ENCODE measurements around the gene RPS19BP1. TPM values are rescaled to one million over a fixed set of nuclear protein-coding genes. Genes with fewer than 3 reads are reported as not detected.

RPS19BP1 gene
- total RNA-seq, 1 experiment from 2014 or later, result 177 TPM

DNA sequence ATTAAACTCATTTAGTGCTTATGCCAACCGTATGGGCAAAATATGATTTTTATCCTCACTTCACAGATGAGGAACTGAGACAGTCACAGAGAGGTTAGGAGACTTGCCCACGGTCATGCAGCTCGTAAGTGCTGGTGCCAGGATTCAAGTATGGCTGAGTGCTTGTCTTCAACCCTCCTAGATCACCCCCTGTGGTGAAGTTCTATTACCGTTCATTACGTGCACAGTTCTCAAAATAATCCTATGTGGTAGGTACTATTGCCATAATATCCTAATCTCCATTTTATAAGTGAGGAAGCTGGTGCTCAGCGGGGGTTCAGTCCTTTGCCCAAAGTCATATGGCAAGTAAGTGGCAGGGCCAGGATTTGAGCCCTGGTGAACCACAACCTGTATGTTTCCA is 28.9 kb downstream of the RPS19BP1 start:
- H3K9me3 ChIP-seq (replicated peaks), result no peaks in the 10 kb centered on the region
- DNase-seq (ENCODE audit: low read depth in 1 of 2, low spot score in 2 of 2), result no peak
- no peak overlapping the region for H3K27ac ChIP-seq
- peaks cover 14% of the 10 kb centered on the region for H3K4me1 ChIP-seq (replicated peaks)
- no peaks in the 10 kb centered on the region for H3K27me3 ChIP-seq (replicated peaks)
- peaks cover 56% of the 10 kb centered on the region for H3K36me3 ChIP-seq
- H3K4me3 ChIP-seq, result peak overlapping the region; percentile 84

DNA sequence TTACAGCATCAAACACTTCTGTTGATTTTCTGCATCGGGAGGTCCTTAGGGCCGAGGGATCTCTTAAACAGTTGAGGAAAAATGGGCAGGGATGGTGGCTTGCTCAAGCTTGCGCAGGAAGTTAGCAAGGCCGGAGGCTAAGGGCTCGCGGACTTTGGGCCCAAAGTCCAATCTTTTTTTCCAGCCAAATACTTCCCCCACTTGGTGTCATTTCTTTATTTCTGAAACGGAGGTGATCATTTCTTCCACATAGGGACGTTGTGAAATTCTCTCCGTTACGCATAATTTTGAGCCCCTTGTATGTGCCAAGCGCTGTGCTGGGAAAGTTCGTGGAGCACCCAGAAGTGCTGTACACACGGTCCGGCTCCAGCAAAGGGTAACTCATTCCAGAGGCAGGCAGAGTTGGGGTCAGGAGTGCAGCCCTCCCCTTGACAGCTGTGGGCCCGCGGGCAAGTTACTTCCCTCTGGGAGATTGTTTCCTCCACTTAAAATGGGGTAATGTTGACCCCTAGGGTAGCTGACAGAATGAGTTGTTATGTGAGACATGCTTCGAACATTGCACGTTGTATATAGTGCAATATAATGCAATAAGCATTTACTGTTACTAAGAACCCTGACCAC is 29.6 kb downstream of the RPS19BP1 start:
- no peaks in the 10 kb centered on the region for H3K9me3 ChIP-seq (replicated peaks)
- peak overlapping the region; percentile 24 for H3K27ac ChIP-seq
- H3K4me1 ChIP-seq (replicated peaks), result peaks cover 14% of the 10 kb centered on the region
- peaks cover 49% of the 10 kb centered on the region for H3K36me3 ChIP-seq
- peak in 1 of 2 experiments; percentile 21 for DNase-seq (ENCODE audit: low read depth in 1 of 2, low spot score in 2 of 2)
- no peaks in the 10 kb centered on the region for H3K27me3 ChIP-seq (replicated peaks)
- H3K4me3 ChIP-seq, result peak overlapping the region; percentile 84

DNA sequence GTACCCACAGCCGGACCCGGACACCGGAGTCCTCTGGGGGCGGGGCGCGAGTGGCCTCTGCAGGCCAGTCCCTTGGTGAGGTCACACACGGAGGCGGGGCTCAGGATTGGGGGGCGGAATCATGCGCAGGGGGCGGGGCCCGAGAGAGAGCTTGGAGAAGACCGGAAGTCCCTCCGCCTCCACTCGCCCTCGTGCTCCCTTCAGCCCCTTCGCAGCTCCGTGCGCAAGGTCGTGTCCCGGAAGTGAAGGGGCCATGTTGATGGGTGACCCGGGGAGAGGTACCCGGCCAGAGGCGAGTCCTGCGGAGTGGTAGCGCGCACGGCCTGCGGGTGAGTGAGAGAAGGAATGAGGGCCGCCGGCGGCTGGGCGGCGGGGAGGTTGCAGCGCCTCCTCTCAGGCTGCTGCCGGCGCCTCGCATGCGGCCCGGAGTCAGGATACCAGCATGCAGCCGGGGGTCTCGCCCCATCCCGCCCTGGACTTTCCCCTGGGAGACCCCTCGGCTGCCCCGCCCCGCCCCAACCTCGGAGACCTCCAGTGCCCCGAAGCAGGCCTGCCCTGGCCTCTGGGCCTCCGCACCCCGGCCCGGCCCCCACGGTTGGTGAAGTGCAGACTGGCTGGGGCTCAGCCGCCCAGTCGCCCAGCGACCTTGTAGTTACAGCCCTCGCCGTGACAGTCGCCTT is 30.3 kb downstream of the RPS19BP1 start, which contains the start of gene MIEF1:
TSS of gene MIEF1 (plus strand) at position 182 of the 680 bp plus-strand sequence. CDS start 9,005 bp downstream, outside the sequence.
- H3K27me3 ChIP-seq (replicated peaks), result no peaks in the 10 kb centered on the region
- H3K4me3 ChIP-seq, result peak within 1 kb of the TSS; percentile 84
- peaks cover 14% of the 10 kb centered on the region for H3K4me1 ChIP-seq (replicated peaks)
- H3K9me3 ChIP-seq (replicated peaks), result no peaks in the 10 kb centered on the region
- peak within 1 kb of the TSS; percentile 34 for H3K27ac ChIP-seq
- peak; percentile 86 to 98 for DNase-seq (ENCODE audit: low read depth in 1 of 2, low spot score in 2 of 2)
- peaks cover 44% of the 10 kb centered on the region for H3K36me3 ChIP-seq

DNA sequence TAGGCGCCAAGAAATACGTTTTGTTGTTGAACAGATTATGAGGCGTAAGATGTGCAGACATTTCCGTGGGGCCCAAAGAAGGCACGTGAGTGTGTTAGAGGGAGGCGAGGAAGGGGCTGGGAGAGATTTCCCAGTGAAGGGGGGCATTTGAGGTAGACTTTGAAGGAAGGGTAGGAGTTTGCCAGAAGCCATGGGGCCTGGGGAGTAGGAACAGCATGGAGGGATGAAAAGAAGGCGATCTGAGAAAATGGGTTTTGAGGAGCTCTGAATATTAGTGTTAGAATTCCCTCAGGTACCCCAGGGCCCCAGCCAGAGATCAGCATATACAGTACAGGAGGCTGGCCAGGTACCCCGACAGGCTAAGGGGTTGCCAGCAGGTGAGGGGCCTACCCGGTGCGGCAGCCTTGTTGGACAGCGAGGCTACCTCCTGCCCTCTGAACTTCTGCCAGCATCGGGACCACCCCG is 30.9 kb downstream of the RPS19BP1 start:
- H3K4me3 ChIP-seq, result peak overlapping the region; percentile 84
- H3K27me3 ChIP-seq (replicated peaks), result no peaks in the 10 kb centered on the region
- peaks cover 38% of the 10 kb centered on the region for H3K36me3 ChIP-seq
- peaks cover 14% of the 10 kb centered on the region for H3K4me1 ChIP-seq (replicated peaks)
- H3K27ac ChIP-seq, result peak overlapping the region; percentile 34
- DNase-seq (ENCODE audit: low read depth in 1 of 2, low spot score in 2 of 2), result no peak
- H3K9me3 ChIP-seq (replicated peaks), result no peaks in the 10 kb centered on the region

DNA sequence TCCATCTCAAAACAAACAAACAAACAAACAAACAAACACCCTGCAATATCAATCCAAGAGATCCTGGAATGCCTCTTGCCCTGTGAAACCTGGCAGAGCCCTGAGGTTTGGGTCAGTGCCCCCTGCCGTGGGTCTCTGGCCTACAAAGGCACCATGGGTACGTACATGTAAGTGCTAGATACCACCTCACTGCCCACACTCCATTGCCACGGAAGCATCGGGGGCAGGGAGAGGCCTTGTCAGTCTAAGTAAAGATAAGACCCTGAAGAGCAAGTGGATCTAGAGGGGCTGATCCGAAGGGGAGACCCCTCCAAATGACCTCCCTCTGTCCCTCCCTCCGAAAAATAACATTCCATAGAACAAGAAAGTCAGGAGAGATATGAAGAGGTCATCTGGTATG is 32.4 kb downstream of the RPS19BP1 start:
- Histone ChIP-seq H3K9me3 (replicated peaks) (no peaks in the 10 kb centered on the region), H3K27me3 (replicated peaks) (no peaks in the 10 kb centered on the region), H3K4me3 (no peak overlapping the region), H3K4me1 (replicated peaks) (peaks cover 26% of the 10 kb centered on the region), H3K36me3 (peaks cover 23% of the 10 kb centered on the region), H3K27ac (no peak overlapping the region)
- DNase-seq (ENCODE audit: low read depth in 1 of 2, low spot score in 2 of 2), result no peak

DNA sequence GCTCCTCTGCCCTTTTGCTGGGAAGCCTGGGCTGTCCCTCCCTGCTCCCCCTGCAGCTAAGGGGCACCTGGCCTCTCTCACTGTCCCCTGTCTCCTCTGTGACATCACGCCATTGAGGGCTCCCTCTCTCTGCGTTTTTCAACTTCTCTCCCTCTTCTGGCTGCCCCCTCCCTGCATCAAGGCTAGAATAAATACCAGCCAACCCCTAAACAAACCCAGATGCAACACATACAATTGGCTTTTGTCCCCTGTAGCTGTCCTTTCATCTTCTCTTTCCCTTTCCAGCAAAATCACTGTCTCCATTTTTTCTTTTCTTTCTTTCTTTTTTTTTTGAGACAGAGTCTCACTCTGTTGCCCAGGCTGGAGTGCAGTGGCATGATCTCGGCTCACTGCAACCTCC is 33.7 kb downstream of the RPS19BP1 start:
- Histone ChIP-seq H3K27ac (no peak overlapping the region), H3K4me3 (no peak overlapping the region), H3K36me3 (peaks cover 10% of the 10 kb centered on the region), H3K9me3 (replicated peaks) (no peaks in the 10 kb centered on the region), H3K4me1 (replicated peaks) (peaks cover 39% of the 10 kb centered on the region), H3K27me3 (replicated peaks) (no peaks in the 10 kb centered on the region)
- peak in 1 of 2 experiments; percentile 16 for DNase-seq (ENCODE audit: low read depth in 1 of 2, low spot score in 2 of 2)

DNA sequence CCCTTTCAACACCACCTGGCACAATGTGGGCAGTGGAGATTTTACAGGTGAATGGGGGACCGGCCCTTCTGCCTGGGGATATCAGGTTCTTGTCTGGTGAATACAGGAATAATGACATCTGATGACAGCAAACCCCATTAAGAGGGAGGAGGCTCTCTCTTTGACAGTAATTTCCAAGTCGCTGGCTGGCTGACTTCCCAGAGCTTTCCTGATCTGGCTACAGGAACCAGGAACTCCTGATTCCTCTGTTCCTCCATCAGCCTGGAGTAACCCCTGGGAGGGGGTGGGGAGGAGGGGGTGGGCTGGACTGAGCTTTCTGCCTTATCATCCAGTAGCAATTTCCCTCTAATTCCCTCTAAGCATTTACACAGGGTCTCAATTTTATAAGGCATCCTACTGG is 34.2 kb downstream of the RPS19BP1 start:
- no peak overlapping the region for H3K4me3 ChIP-seq
- no peak overlapping the region for H3K27ac ChIP-seq
- no peaks in the 10 kb centered on the region for H3K9me3 ChIP-seq (replicated peaks)
- no peak for DNase-seq (ENCODE audit: low read depth in 1 of 2, low spot score in 2 of 2)
- H3K4me1 ChIP-seq (replicated peaks), result peaks cover 38% of the 10 kb centered on the region
- no peaks in the 10 kb centered on the region for H3K27me3 ChIP-seq (replicated peaks)
- peaks cover 6% of the 10 kb centered on the region for H3K36me3 ChIP-seq

DNA sequence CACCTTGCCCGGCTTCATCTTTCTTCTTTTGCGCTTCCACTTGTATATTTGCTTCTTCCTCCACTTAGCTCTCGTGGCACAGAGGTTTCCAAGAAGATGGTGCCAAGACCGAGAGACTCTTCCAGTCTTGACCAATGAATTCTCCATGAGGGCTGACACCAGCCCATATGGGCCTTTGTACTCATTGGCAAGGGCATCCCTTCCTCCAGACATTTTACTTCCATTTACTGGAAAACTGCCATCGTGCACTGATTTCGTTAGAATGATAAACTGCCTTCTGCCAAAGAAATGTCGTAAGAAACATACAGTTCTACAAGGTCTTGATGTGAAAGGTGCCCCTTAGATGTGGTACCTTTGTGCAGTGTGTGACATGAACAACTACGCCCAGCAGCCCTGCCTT is 35.1 kb downstream of the RPS19BP1 start:
- H3K4me1 ChIP-seq (replicated peaks), result peaks cover 40% of the 10 kb centered on the region
- H3K4me3 ChIP-seq, result no peak overlapping the region
- H3K9me3 ChIP-seq (replicated peaks), result no peaks in the 10 kb centered on the region
- H3K27me3 ChIP-seq (replicated peaks), result no peaks in the 10 kb centered on the region
- no peak overlapping the region for H3K27ac ChIP-seq
- no peak for DNase-seq (ENCODE audit: low read depth in 1 of 2, low spot score in 2 of 2)
- H3K36me3 ChIP-seq, result peaks cover 3% of the 10 kb centered on the region

DNA sequence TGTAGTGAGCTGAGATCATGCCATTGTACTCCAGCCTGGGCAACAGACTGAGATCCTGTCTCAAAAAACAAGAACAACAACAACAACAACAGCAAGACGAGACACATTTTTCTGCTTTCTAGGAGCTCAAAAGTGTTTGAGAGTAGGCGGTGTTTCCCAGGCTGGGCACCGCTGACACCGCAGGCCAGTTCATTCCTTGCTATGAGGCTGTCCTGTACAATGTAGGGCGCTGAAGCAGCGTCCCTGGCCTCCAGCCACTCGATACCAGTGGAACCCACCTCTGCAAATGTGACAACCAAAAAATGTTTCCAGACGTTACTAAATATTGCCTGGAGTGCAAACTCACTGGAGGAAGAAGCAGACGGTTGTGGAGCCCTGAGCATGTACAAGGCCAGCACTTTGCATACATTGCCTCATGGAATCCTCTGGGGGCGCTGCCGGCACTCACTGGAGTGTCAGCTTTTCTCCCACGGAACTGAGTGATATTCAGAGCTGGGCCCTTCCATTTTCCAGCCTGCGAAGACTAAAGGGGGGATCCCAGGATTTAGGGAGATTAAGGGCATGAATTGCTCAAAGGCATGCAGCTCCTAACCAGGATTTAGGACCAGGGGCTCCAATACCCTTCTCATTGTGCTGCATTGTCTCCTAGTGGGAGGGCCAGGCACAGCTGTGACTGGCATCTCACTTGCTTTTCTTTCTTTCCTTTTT is 36.3 kb downstream of the RPS19BP1 start:
- peak; percentile 43 to 70 for DNase-seq (ENCODE audit: low read depth in 1 of 2, low spot score in 2 of 2)
- no peak overlapping the region for H3K4me3 ChIP-seq
- no peak overlapping the region for H3K27ac ChIP-seq
- no peaks in the 10 kb centered on the region for H3K27me3 ChIP-seq (replicated peaks)
- H3K9me3 ChIP-seq (replicated peaks), result no peaks in the 10 kb centered on the region
- peaks cover 34% of the 10 kb centered on the region for H3K4me1 ChIP-seq (replicated peaks)
- H3K36me3 ChIP-seq, result no peaks in the 10 kb centered on the region

DNA sequence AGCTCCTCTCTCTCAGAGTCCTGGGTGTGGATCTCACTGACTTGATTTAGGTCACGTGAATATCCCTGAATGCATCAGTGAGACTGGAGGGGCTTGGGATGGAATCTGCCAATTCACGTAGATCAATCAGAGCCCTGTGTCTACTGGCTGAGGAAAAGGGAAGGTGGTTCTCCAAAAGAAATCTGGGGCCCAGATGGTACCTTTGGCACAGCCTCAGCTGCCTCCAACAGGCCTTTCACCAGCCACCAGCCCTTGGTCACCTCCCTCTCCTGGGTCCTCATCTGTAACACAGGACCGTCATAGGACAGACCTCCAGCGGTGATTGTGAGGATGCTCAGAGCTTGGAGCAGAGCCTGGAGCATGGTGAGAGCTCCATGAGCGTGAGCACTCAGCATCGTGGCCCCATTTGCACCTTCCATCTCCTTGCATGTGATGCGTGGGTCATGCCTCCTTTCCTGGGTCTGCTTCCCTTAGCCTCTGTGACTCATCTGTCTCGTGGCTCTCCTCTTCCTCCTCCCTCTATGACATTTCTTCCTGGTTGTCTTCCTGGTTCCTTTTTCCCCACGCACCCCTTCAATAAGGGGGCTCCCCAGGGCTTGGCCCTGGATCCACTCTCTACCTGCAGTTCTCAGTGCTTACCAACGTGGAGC is 38.0 kb downstream of the RPS19BP1 start:
- DNase-seq (ENCODE audit: low read depth in 1 of 2, low spot score in 2 of 2), result peak in 1 of 2 experiments; percentile 39
- Histone ChIP-seq H3K27me3 (replicated peaks) (no peaks in the 10 kb centered on the region), H3K4me3 (no peak overlapping the region), H3K9me3 (replicated peaks) (no peaks in the 10 kb centered on the region), H3K36me3 (no peaks in the 10 kb centered on the region), H3K27ac (peak overlapping the region; percentile 75), H3K4me1 (replicated peaks) (peaks cover 34% of the 10 kb centered on the region)

DNA sequence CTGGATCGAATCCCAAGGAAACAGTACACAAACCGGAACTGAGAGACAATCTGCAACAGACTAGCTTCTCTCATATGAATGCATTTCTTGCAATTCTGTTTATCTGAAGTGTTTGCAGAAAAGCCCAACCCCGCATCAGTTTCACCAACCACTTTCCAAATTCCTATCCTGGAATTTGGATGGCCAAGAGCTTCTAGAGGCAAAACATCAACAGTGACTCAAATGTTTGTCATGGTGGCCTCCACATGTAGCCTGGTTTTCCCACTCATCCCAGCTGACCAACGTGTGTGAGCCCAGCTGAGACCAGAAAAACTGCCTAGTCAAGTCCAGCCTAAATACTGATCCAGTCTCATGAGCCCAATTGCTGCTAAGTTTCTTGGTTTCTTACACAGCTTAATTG is 38.8 kb downstream of the RPS19BP1 start:
- H3K36me3 ChIP-seq, result no peaks in the 10 kb centered on the region
- no peaks in the 10 kb centered on the region for H3K27me3 ChIP-seq (replicated peaks)
- H3K4me3 ChIP-seq, result no peak overlapping the region
- peak overlapping the region; percentile 75 for H3K27ac ChIP-seq
- no peaks in the 10 kb centered on the region for H3K9me3 ChIP-seq (replicated peaks)
- DNase-seq (ENCODE audit: low read depth in 1 of 2, low spot score in 2 of 2), result peak; percentile 83 to 86
- H3K4me1 ChIP-seq (replicated peaks), result peaks cover 34% of the 10 kb centered on the region

DNA sequence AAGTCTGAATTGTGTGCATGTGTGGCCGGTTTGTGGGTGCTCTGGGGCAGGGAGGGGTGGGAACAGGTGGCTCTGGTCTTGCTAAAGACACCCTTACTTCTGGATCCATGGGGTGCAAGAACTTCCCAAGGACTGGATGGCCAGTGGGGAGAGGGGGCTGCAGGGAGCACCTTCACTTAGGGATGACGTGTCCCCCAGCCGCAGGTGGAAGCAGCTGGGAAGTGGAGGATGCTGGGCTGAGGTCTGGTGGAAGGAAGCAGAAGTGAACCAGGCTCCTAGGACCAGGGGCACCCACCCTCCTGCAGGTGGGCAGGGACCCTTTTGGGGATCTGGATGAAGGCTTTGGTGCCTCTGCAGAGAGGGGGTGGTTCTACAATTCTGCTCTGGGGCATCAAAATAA is 40.4 kb downstream of the RPS19BP1 start:
- Histone ChIP-seq H3K27ac (no peak overlapping the region), H3K27me3 (replicated peaks) (no peaks in the 10 kb centered on the region), H3K36me3 (no peaks in the 10 kb centered on the region), H3K4me3 (no peak overlapping the region), H3K9me3 (replicated peaks) (no peaks in the 10 kb centered on the region), H3K4me1 (replicated peaks) (peaks cover 34% of the 10 kb centered on the region)
- DNase-seq (ENCODE audit: low read depth in 1 of 2, low spot score in 2 of 2), result no peak

DNA sequence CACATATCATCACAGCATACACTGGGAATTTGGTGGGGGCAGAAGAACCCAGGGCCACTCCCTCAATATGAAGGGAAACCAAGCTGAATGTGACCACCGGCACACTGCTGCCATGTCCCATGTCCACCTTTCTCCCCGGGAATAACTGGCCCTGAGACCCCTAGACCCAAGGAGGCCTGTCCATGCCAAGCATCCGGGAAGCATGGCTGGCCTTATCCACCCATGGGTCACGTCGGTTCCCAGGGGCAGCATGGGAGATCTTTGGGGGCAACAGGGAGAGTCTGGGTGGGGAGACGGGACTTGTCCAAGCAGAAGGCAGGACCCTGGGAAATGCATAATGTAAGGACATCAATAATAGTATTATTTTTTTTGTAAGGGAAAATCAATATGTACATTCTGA is 40.9 kb downstream of the RPS19BP1 start:
- Histone ChIP-seq H3K27me3 (replicated peaks) (no peaks in the 10 kb centered on the region), H3K36me3 (no peaks in the 10 kb centered on the region), H3K4me3 (no peak overlapping the region), H3K9me3 (replicated peaks) (no peaks in the 10 kb centered on the region), H3K27ac (no peak overlapping the region), H3K4me1 (replicated peaks) (peaks cover 34% of the 10 kb centered on the region)
- DNase-seq (ENCODE audit: low read depth in 1 of 2, low spot score in 2 of 2), result no peak
